AG09309 (cell line): ENCODE data around the gene LIMS3.
"Not testable (repeated sequence)": the region's sequence is repeated elsewhere in the genome, so short reads cannot be mapped to it uniquely, and the experiment has no call there.

Experiments
- DNase-seq: peaks from one replicate; pipeline ENCODE4 v3.0.0-alpha.2; 2010; ENCODE audit warnings: low read depth
- H3K4me3 ChIP-seq: 2 replicates; pipeline ENCODE4 v1.5.1; 2011; ENCODE audit warnings: mild to moderate bottlenecking, low read depth, low read length, moderate library complexity; ENCODE audit not compliant: control insufficient read depth

The LIMS3 gene

GRCh38 chr2:109898462-109899336 is at the start of gene LIMS3:
Gene LIMS3 (plus strand): TSS chr2:109898688. CDS start chr2:109898729, 41 bp downstream.
- not testable (repeated sequence) for DNase-seq, H3K4me3 ChIP-seq

- H3K4me3 ChIP-seq, DNase-seq: not testable (repeated sequence)
These were observed 27.2 kb upstream of the LIMS3 start for GRCh38 chr2:109871129-109871751.

GRCh38 chr2:109876625-109877024 is 21.9 kb upstream of the LIMS3 start:
- H3K4me3 ChIP-seq, DNase-seq: not testable (repeated sequence)

- not testable (repeated sequence) for H3K4me3 ChIP-seq, DNase-seq
These were observed 16.4 kb upstream of the LIMS3 start for GRCh38 chr2:109882112-109882511.

- H3K4me3 ChIP-seq, DNase-seq: not testable (repeated sequence)
These were observed 10.1 kb upstream of the LIMS3 start for GRCh38 chr2:109888414-109888813.

- H3K4me3 ChIP-seq, DNase-seq: not testable (repeated sequence)
These were observed 8.6 kb upstream of the LIMS3 start for GRCh38 chr2:109889909-109890308.

GRCh38 chr2:109891024-109891423 is 7.5 kb upstream of the LIMS3 start:
- H3K4me3 ChIP-seq, DNase-seq: not testable (repeated sequence)

GRCh38 chr2:109893736-109894135 is 4.8 kb upstream of the LIMS3 start:
- DNase-seq, H3K4me3 ChIP-seq: not testable (repeated sequence)

GRCh38 chr2:109894141-109894540 is 4.3 kb upstream of the LIMS3 start:
- H3K4me3 ChIP-seq, DNase-seq: not testable (repeated sequence)

- DNase-seq, H3K4me3 ChIP-seq: not testable (repeated sequence)
These were observed 3.2 kb upstream of the LIMS3 start for GRCh38 chr2:109895090-109895869.

- H3K4me3 ChIP-seq, DNase-seq: not testable (repeated sequence)
These were observed 2.3 kb upstream of the LIMS3 start for GRCh38 chr2:109896212-109896611.

- DNase-seq, H3K4me3 ChIP-seq: not testable (repeated sequence)
These were observed 573 bp upstream of the LIMS3 start for GRCh38 chr2:109897769-109898461.

GRCh38 chr2:109905796-109906195 is 7.3 kb downstream of the LIMS3 start:
- not testable (repeated sequence) for H3K4me3 ChIP-seq

GRCh38 chr2:109908626-109909025 is 10.1 kb downstream of the LIMS3 start:
- not testable (repeated sequence) for H3K4me3 ChIP-seq, DNase-seq

More at GRCh38 chr2:109905796-109906195, 7.3 kb downstream of the LIMS3 start:
- DNase-seq = not testable (repeated sequence)

GRCh38 chr2:109910789-109911188 is 12.3 kb downstream of the LIMS3 start:
- H3K4me3 ChIP-seq, DNase-seq: not testable (repeated sequence)

- H3K4me3 ChIP-seq, DNase-seq: not testable (repeated sequence)
These were observed 15.4 kb downstream of the LIMS3 start for GRCh38 chr2:109913911-109914310.

GRCh38 chr2:109914552-109914951 is 16.1 kb downstream of the LIMS3 start:
- H3K4me3 ChIP-seq, DNase-seq: not testable (repeated sequence)

GRCh38 chr2:109915830-109916229 is 17.3 kb downstream of the LIMS3 start:
- not testable (repeated sequence) for DNase-seq, H3K4me3 ChIP-seq
